OCI-LY3 (cell line): ENCODE measurements around the gene PIK3R4.

ENCODE experiments used
- H2AFZ ChIP-seq: fragments of 200-600, 300-600 bp; shearing (Covaris generic); 2 replicates; pipeline ENCODE4 v1.6.0; 2014; ENCODE audit warnings: antibody characterized with exemption, low read depth, low read length
- H3K27ac ChIP-seq: fragments of 200-600, 300-600 bp; sonication (generic); 2 replicates; pipeline ENCODE4 v1.5.1; 2014; ENCODE audit warnings: mild to moderate bottlenecking, low read length, moderate library complexity, mixed read lengths
- H3K27me3 ChIP-seq: fragments of 200-600, 300-600 bp; sonication (generic); 2 replicates; pipeline ENCODE4 v1.6.1; 2014; ENCODE audit warnings: low read depth, low read length, mixed read lengths
- H3K36me3 ChIP-seq: fragments of 200-600, 300-600 bp; sonication (generic); replicated peaks from 2 replicates; pipeline ENCODE3; 2014; ENCODE audit warnings: low read depth, low read length, mixed read lengths
- H3K4me1 ChIP-seq: fragments of 300-600, 200-600 bp; sonication (generic); 2 replicates; pipeline ENCODE4 v1.6.1; 2014; ENCODE audit warnings: low read length, mixed read lengths
- H3K4me2 ChIP-seq: fragments of 200-600, 300-600 bp; sonication (generic); 2 replicates; pipeline ENCODE4 v1.6.1; 2014; ENCODE audit warnings: low read length, mixed read lengths
- H3K4me3 ChIP-seq: fragments of 300-600, 200-600 bp; sonication (generic); 2 replicates; pipeline ENCODE4 v1.5.1; 2014; ENCODE audit warnings: antibody characterized with exemption, mild to moderate bottlenecking, low read length, moderate library complexity
- H3K79me2 ChIP-seq: fragments of 300-600, 200-600 bp; shearing (Covaris generic); 2 replicates; pipeline ENCODE4 v1.6.1; 2014; ENCODE audit warnings: mild to moderate bottlenecking, low read length, mixed read lengths
- H3K9ac ChIP-seq: fragments of 300-600, 200-600 bp; shearing (Covaris generic); 2 replicates; pipeline ENCODE4 v1.6.0; 2014; ENCODE audit warnings: mild to moderate bottlenecking, low read length, moderate library complexity
- H3K9me3 ChIP-seq: fragments of 200-600, 300-600 bp; shearing (Covaris generic); 2 replicates; pipeline ENCODE4 v1.6.1; 2014; ENCODE audit warnings: low read length, mixed read lengths; ENCODE audit not compliant: insufficient read depth
- H4K20me1 ChIP-seq: fragments of 200-600, 300-600 bp; sonication (generic); 2 replicates; pipeline ENCODE4 v1.6.1; 2016; ENCODE audit warnings: low read length, mixed read lengths; ENCODE audit not compliant: insufficient read depth
- EZH2phosphoT487 ChIP-seq: fragments of 200-600 bp; shearing (Covaris generic); IDR thresholded peaks from 2 replicates; pipeline ENCODE4 v1.6.1; 2018; ENCODE audit warnings: antibody characterized with exemption, mixed run types, low read depth
- TF ChIP-seq, protein P1 (sequence below): fragments of 200-600, 300-600 bp; sonication (generic); IDR thresholded peaks from 2 replicates; pipeline ENCODE4 v1.5.1; 2014; ENCODE audit warnings: antibody characterized with exemption, low read length, low read depth

PIK3R4 gene

DNA sequence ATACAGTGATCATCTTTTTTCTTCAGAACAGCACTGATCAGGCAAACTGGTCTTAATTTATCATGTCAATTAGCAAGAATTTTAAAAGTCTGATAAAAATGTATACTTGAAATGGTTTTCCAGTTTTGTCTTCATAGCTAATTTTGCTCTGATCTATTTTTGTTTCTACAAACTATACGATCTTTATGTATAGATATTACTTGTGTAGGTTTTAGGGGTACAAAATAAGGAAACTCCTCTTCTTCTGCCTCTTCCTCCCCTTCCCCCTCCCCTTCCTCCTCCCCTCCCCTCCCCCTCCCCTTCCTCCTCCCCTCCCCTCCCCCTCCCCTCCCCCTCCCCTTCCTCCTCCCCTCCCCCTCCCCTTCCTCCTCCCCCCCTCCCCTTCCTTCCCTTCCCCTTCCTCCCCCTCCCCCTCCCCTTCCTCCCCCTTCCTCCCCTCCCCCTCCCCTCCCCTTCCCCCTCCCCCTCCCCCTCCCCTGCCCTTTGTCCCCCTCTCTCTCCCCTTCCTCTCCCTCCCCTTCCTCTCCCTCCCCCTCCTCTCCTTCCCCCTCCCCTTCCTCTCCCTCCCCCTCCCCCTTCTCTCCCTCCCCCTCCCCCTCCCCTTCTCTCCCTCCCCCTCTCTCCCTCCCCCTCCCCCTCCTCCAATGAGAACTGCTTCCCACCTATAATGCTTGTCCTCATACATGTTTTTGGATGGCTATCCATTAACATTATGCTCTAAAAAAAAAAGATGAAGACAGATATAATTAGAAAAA, 110.0 kb downstream of the PIK3R4 start:
- Histone ChIP-seq H4K20me1 (no peaks in the 10 kb centered on the region), H3K9ac (no peak overlapping the region), H3K4me3 (no peak overlapping the region), H3K9me3 (no peaks in the 10 kb centered on the region), H2AFZ (no peak overlapping the region), H3K4me2 (no peak overlapping the region), H3K36me3 (no peaks in the 10 kb centered on the region), H3K27ac (no peak overlapping the region), H3K79me2 (no peaks in the 10 kb centered on the region), H3K27me3 (no peaks in the 10 kb centered on the region; the same call in 1 of the 2 replicates), H3K4me1 (no peaks in the 10 kb centered on the region)
- TF ChIP-seq, protein P1, sequence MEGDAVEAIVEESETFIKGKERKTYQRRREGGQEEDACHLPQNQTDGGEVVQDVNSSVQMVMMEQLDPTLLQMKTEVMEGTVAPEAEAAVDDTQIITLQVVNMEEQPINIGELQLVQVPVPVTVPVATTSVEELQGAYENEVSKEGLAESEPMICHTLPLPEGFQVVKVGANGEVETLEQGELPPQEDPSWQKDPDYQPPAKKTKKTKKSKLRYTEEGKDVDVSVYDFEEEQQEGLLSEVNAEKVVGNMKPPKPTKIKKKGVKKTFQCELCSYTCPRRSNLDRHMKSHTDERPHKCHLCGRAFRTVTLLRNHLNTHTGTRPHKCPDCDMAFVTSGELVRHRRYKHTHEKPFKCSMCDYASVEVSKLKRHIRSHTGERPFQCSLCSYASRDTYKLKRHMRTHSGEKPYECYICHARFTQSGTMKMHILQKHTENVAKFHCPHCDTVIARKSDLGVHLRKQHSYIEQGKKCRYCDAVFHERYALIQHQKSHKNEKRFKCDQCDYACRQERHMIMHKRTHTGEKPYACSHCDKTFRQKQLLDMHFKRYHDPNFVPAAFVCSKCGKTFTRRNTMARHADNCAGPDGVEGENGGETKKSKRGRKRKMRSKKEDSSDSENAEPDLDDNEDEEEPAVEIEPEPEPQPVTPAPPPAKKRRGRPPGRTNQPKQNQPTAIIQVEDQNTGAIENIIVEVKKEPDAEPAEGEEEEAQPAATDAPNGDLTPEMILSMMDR: no peak
- no peak for TF ChIP-seq EZH2phosphoT487

DNA sequence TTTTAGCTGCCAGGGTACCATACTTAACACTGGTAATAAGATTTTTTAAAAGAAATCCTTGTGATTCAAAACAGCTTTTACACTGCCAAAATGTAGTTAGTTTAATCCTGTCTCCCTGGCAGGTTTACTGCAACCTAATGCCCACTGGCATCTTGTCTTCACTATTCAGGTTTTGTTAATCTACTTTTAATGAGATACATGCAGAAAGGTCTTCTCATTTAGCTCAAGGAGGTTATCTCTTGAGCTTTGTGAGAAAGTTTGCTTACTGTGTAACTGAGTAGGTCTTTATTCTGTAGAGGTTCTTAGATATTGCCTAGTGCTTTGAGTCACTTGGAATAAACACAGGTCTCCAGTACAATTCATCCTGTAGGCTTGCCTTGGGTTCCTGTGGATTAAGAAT, 110.7 kb downstream of the PIK3R4 start:
- Histone ChIP-seq H3K4me3 (no peak overlapping the region), H3K27me3 (no peaks in the 10 kb centered on the region; the same call in 1 of the 2 replicates), H3K36me3 (no peaks in the 10 kb centered on the region), H3K9ac (no peak overlapping the region), H3K79me2 (no peaks in the 10 kb centered on the region), H4K20me1 (no peaks in the 10 kb centered on the region), H3K9me3 (no peaks in the 10 kb centered on the region), H2AFZ (no peak overlapping the region), H3K27ac (no peak overlapping the region), H3K4me1 (no peaks in the 10 kb centered on the region), H3K4me2 (no peak overlapping the region)
- TF ChIP-seq, protein P1: no peak
- no peak for TF ChIP-seq EZH2phosphoT487

DNA sequence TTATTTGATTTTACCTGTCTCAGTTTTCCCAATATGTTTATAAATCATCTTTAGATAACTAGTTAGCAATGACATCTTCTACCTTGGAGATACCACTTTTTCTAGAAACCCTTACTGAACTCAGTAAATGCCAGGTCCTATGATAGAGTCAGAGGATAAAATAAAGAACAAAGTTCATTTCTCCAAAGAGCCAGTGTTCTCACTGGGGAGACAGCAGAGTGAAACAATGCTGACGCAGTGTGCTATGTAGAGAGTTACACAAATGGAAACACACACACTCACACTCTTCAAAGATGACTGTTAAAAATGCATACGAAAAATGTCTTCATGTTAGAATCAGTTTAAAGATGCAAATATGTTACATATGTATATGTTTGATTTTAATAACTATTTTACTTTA, 111.3 kb downstream of the PIK3R4 start:
- Histone ChIP-seq H3K9ac (no peak overlapping the region), H3K36me3 (no peaks in the 10 kb centered on the region), H3K4me2 (no peak overlapping the region)

More for the DNA sequence above, 111.3 kb downstream of the PIK3R4 start:
- H3K27ac ChIP-seq: no peak overlapping the region
- H3K9me3 ChIP-seq: no peaks in the 10 kb centered on the region
- H3K27me3 ChIP-seq: no peaks in the 10 kb centered on the region; the same call in 1 of the 2 replicates
- TF ChIP-seq EZH2phosphoT487: no peak
- TF ChIP-seq, protein P1: no peak
- H3K4me1 ChIP-seq: no peaks in the 10 kb centered on the region
- H3K4me3 ChIP-seq: no peak overlapping the region
- no peaks in the 10 kb centered on the region for H4K20me1 ChIP-seq
- no peaks in the 10 kb centered on the region for H3K79me2 ChIP-seq
- H2AFZ ChIP-seq: no peak overlapping the region
